Mesendoderm (in vitro differentiated cells): ENCODE measurements around the gene FASTK.

Experiments used
- DNase-seq: peaks from one replicate; pipeline ENCODE4 v3.0.0; 2013
- H2AK5ac ChIP-seq: 2 replicates; pipeline ENCODE4 v1.6.1; 2013; ENCODE audit warnings: low read length, inconsistent platforms
- H2BK120ac ChIP-seq: 2 replicates; pipeline ENCODE4 v1.6.1; 2013; ENCODE audit warnings: low read depth, mild to moderate bottlenecking, low read length, moderate library complexity, mixed read lengths
- H2BK15ac ChIP-seq: replicated peaks from 2 replicates; pipeline ENCODE4 v1.6.1; 2013; ENCODE audit warnings: low read depth, mild to moderate bottlenecking, moderate library complexity
- H2BK5ac ChIP-seq: 2 replicates; pipeline ENCODE4 v1.6.1; 2013; ENCODE audit warnings: low read length, inconsistent platforms
- H3K18ac ChIP-seq: 2 replicates; pipeline ENCODE4 v1.6.1; 2013; ENCODE audit warnings: mild to moderate bottlenecking, low read length, mixed read lengths
- H3K23ac ChIP-seq: one replicate; pipeline ENCODE4 v1.6.1; 2013; ENCODE audit warnings: low read length
- H3K27ac ChIP-seq: 2 replicates; pipeline ENCODE4 v1.5.1; 2013; ENCODE audit warnings: low read depth, mild to moderate bottlenecking, inconsistent platforms, low read length, moderate library complexity
- H3K27me3 ChIP-seq: 2 replicates; pipeline ENCODE4 v1.6.1; 2013; ENCODE audit warnings: low read length, control low read depth, mild to moderate bottlenecking, inconsistent platforms; ENCODE audit not compliant: insufficient read depth, poor library complexity
- H3K36me3 ChIP-seq: 2 replicates; pipeline ENCODE4 v1.6.1; 2013; ENCODE audit warnings: low read length, inconsistent platforms; ENCODE audit not compliant: control insufficient read depth, insufficient read depth
- H3K4ac ChIP-seq: one replicate; pipeline ENCODE4 v1.6.1; 2013; ENCODE audit warnings: low read depth, mild to moderate bottlenecking, low read length, moderate library complexity
- H3K4me1 ChIP-seq: 2 replicates; pipeline ENCODE4 v1.6.1; 2013; ENCODE audit warnings: low read depth, low read length, inconsistent platforms; ENCODE audit not compliant: control insufficient read depth
- H3K4me2 ChIP-seq: 2 replicates; pipeline ENCODE4 v1.6.1; 2013; ENCODE audit warnings: low read length
- H3K4me3 ChIP-seq: 2 replicates; pipeline ENCODE4 v1.5.1; 2013; ENCODE audit warnings: mild to moderate bottlenecking, low read length
- H3K56ac ChIP-seq: one replicate; pipeline ENCODE4 v1.6.1; 2013; ENCODE audit warnings: low read length
- H3K79me1 ChIP-seq: 2 replicates; pipeline ENCODE4 v1.6.1; 2013; ENCODE audit warnings: low read length, inconsistent platforms
- H3K79me2 ChIP-seq: 2 replicates; pipeline ENCODE4 v1.6.1; 2013; ENCODE audit warnings: mild to moderate bottlenecking, low read length; ENCODE audit not compliant: control insufficient read depth, insufficient read depth
- H3K9ac ChIP-seq: 2 replicates; pipeline ENCODE4 v1.6.1; 2013; ENCODE audit warnings: low read length, inconsistent platforms
- H4K5ac ChIP-seq: one replicate; pipeline ENCODE4 v1.6.1; 2013; ENCODE audit warnings: low read length
- H4K8ac ChIP-seq: one replicate; pipeline ENCODE4 v1.6.1; 2013; ENCODE audit warnings: low read depth, mild to moderate bottlenecking, control low read depth, low read length, moderate library complexity
- WGBS: extraction: QIAGEN DNeasy Blood & Tissue Kit; methylation state at CpG from one replicate; pipeline ENCODE4 v1.1.7; 2013; ENCODE audit warnings: low lambda C conversion rate, missing lambda C conversion rate; ENCODE audit not compliant: insufficient coverage; ENCODE audit errors: extremely low coverage; 5-methylcytosine and 5-hydroxymethylcytosine counted together

The FASTK gene

GRCh38 chr7:151120896-151121295 lies 40.3 kb upstream of the FASTK start:
- Histone ChIP-seq H3K36me3 (peaks cover 6% of the 10 kb centered on the region), H2AK5ac (no peak overlapping the region), H3K4me2 (no peak overlapping the region), H2BK120ac (no peak overlapping the region), H3K4me3 (no peak overlapping the region), H3K4ac (no peak overlapping the region), H3K23ac (no peak overlapping the region), H3K18ac (no peak overlapping the region), H4K5ac (no peak overlapping the region), H2BK5ac (no peak overlapping the region), H3K27me3 (no peaks in the 10 kb centered on the region), H3K79me1 (peaks cover 5% of the 10 kb centered on the region), H3K56ac (no peak overlapping the region), H3K9ac (no peak overlapping the region), H4K8ac (no peak overlapping the region), H3K79me2 (no peaks in the 10 kb centered on the region), H2BK15ac (no peak overlapping the region), H3K4me1 (peaks cover 5% of the 10 kb centered on the region), H3K27ac (no peak overlapping the region)
- DNase-seq = no peak
- WGBS = no CpG with 5 or more reads among the region's 22 CpGs

GRCh38 chr7:151119902-151120301 lies 39.3 kb upstream of the FASTK start:
- no peak for DNase-seq
- Histone ChIP-seq H2AK5ac (no peak overlapping the region), H4K5ac (no peak overlapping the region), H4K8ac (no peak overlapping the region), H2BK15ac (no peak overlapping the region), H3K27ac (no peak overlapping the region), H3K9ac (no peak overlapping the region), H3K4me2 (no peak overlapping the region), H3K79me1 (peaks cover 7% of the 10 kb centered on the region), H2BK5ac (no peak overlapping the region), H3K23ac (no peak overlapping the region), H3K4me3 (no peak overlapping the region), H2BK120ac (no peak overlapping the region), H3K4ac (no peak overlapping the region), H3K79me2 (no peaks in the 10 kb centered on the region), H3K27me3 (no peaks in the 10 kb centered on the region), H3K36me3 (peaks cover 6% of the 10 kb centered on the region), H3K4me1 (peaks cover 3% of the 10 kb centered on the region), H3K56ac (no peak overlapping the region), H3K18ac (no peak overlapping the region)
- WGBS = no CpG with 5 or more reads among the region's 27 CpGs

GRCh38 chr7:151119055-151119415 lies 38.4 kb upstream of the FASTK start:
- no peak overlapping the region for H3K9ac ChIP-seq
- H4K5ac ChIP-seq = no peak overlapping the region
- H2AK5ac ChIP-seq = no peak overlapping the region
- WGBS = no CpG with 5 or more reads among the region's 13 CpGs
- H3K4me1 ChIP-seq = peaks cover 4% of the 10 kb centered on the region
- H3K79me1 ChIP-seq = peaks cover 7% of the 10 kb centered on the region
- H3K4ac ChIP-seq = no peak overlapping the region
- no peak overlapping the region for H2BK5ac ChIP-seq
- H3K56ac ChIP-seq = no peak overlapping the region
- H3K4me2 ChIP-seq = no peak overlapping the region
- H3K18ac ChIP-seq = no peak overlapping the region
- H3K27ac ChIP-seq = no peak overlapping the region
- no peak overlapping the region for H3K4me3 ChIP-seq
- DNase-seq = no peak
- H3K79me2 ChIP-seq = no peaks in the 10 kb centered on the region
- H3K23ac ChIP-seq = no peak overlapping the region
- no peak overlapping the region for H2BK120ac ChIP-seq
- no peak overlapping the region for H2BK15ac ChIP-seq
- no peak overlapping the region for H4K8ac ChIP-seq
- peaks cover 4% of the 10 kb centered on the region for H3K36me3 ChIP-seq
- no peaks in the 10 kb centered on the region for H3K27me3 ChIP-seq

- Histone ChIP-seq H3K27ac (no peak overlapping the region), H3K18ac (no peak overlapping the region), H3K4me2 (no peak overlapping the region), H2BK120ac (no peak overlapping the region), H3K4me3 (no peak overlapping the region), H3K56ac (no peak overlapping the region), H3K4me1 (peaks cover 9% of the 10 kb centered on the region), H3K9ac (no peak overlapping the region), H2BK5ac (no peak overlapping the region), H3K4ac (no peak overlapping the region), H3K79me2 (no peaks in the 10 kb centered on the region), H3K27me3 (no peaks in the 10 kb centered on the region), H3K36me3 (peaks cover 4% of the 10 kb centered on the region), H2AK5ac (no peak overlapping the region), H3K23ac (no peak overlapping the region), H2BK15ac (no peak overlapping the region), H3K79me1 (peaks cover 9% of the 10 kb centered on the region), H4K5ac (no peak overlapping the region), H4K8ac (no peak overlapping the region)
- DNase-seq = no peak
- no CpG with 5 or more reads among the region's 38 CpGs for WGBS
Observed at GRCh38 chr7:151118108-151119054, 37.8 kb upstream of the FASTK start.

- peaks cover 11% of the 10 kb centered on the region for H3K4me1 ChIP-seq
- peaks cover 9% of the 10 kb centered on the region for H3K79me1 ChIP-seq
- no peak overlapping the region for H3K23ac ChIP-seq
- DNase-seq = no peak
- no peak overlapping the region for H3K27ac ChIP-seq
- no peak overlapping the region for H3K4me2 ChIP-seq
- H3K79me2 ChIP-seq = no peaks in the 10 kb centered on the region
- no peak overlapping the region for H4K8ac ChIP-seq
- H3K18ac ChIP-seq = no peak overlapping the region
- no peak overlapping the region for H2BK120ac ChIP-seq
- no peaks in the 10 kb centered on the region for H3K27me3 ChIP-seq
- no peak overlapping the region for H2BK5ac ChIP-seq
- no peak overlapping the region for H2AK5ac ChIP-seq
- H2BK15ac ChIP-seq = no peak overlapping the region
- no peak overlapping the region for H3K56ac ChIP-seq
- no peak overlapping the region for H4K5ac ChIP-seq
- peaks cover 4% of the 10 kb centered on the region for H3K36me3 ChIP-seq
- H3K9ac ChIP-seq = no peak overlapping the region
- no peak overlapping the region for H3K4me3 ChIP-seq
- H3K4ac ChIP-seq = no peak overlapping the region
- no CpG with 5 or more reads among the region's 12 CpGs for WGBS
Observed at GRCh38 chr7:151117565-151117964, 37.0 kb upstream of the FASTK start.
